ENCODE data around the gene SHF.
A peak's percentile ranks its signal among the peaks of the same experiment; 100 is the strongest.

SHF gene

GRCh38 chr15:45121706-45122417, 65.9 kb downstream of the SHF start:
- DNase-seq = no peak

- no peak for DNase-seq
These were observed 66.7 kb downstream of the SHF start for GRCh38 chr15:45121020-45121419.

GRCh38 chr15:45120081-45120972, 67.4 kb downstream of the SHF start:
- no peak for DNase-seq

GRCh38 chr15:45118996-45119395, 68.8 kb downstream of the SHF start:
- DNase-seq = no peak

- DNase-seq = peak; percentile 84
These were observed 69.6 kb downstream of the SHF start for GRCh38 chr15:45118131-45118588.

GRCh38 chr15:45117308-45118130, 70.2 kb downstream of the SHF start:
- DNase-seq = no peak

Measured in CD4-positive, alpha-beta T cell treated with Interleukin-15 for 1 hour (primary cell).